Activated B cell treated with CpG ODN at 0.5 μM for 24 hours (primary cell): ENCODE results near the gene RFESD. TPM values are rescaled to one million over a fixed set of nuclear protein-coding genes. Genes with fewer than 3 reads are reported as not detected.

Experiments used
- ATAC-seq: fragments of 200-7000 bp; cut with Tn5 transposase; one replicate; pipeline ENCODE4 v1.10.0; 2021; ENCODE audit warnings: low read depth, mild to moderate bottlenecking, moderate library complexity
- CTCF ChIA-PET: fragments of 350-600 bp; sonication (Branson Sonifier 250); formaldehyde crosslinking; loops from one replicate; lab custom pipeline; 2021; ENCODE audit warnings: antibody characterized with exemption; lab: Charles Lee
- POLR2A ChIA-PET: fragments of 350-600 bp; sonication (Branson Sonifier 250); formaldehyde crosslinking; loops from one replicate; lab custom pipeline; 2021; ENCODE audit warnings: antibody characterized with exemption; lab: Charles Lee
- DNase-seq: peaks from one replicate; pipeline ENCODE4 v3.0.0; 2022
- H3K27ac Mint-ChIP-seq: one replicate; pipeline ENCODE4 v1.8.0; 2020; ENCODE audit warnings: mixed read lengths
- H3K27me3 Mint-ChIP-seq: one replicate; pipeline ENCODE4 v1.8.0; 2021; ENCODE audit warnings: mixed read lengths
- H3K36me3 Mint-ChIP-seq: one replicate; pipeline ENCODE4 v1.8.0; 2021; ENCODE audit warnings: low read depth, mixed read lengths
- H3K4me1 Mint-ChIP-seq: one replicate; pipeline ENCODE4 v1.8.0; 2021; ENCODE audit warnings: mixed read lengths
- H3K4me3 Mint-ChIP-seq: one replicate; pipeline ENCODE4 v1.8.0; 2020; ENCODE audit warnings: mild to moderate bottlenecking, mixed read lengths
- H3K9me3 Mint-ChIP-seq: one replicate; pipeline ENCODE4 v1.8.0; 2020; ENCODE audit warnings: mixed read lengths
- intact Hi-C: fragments of 100-400 bp; cut with micrococcal nuclease; formaldehyde crosslinking; loops from one replicate; pipeline ENCODE4 v1.15.1; 2024
- total RNA-seq: library from RNA; stranded (reverse); gene quantifications from 2 replicates; pipeline ENCODE4 v1.2.3, GENCODE V29; 2022
- TF ChIP-seq, protein P1 (sequence below): fragments of 200-600 bp; IDR thresholded peaks from one replicate; pipeline ENCODE4 v1.8.0; 2022; ENCODE audit warnings: antibody characterized with exemption, mild to moderate bottlenecking

Gene RFESD
- total RNA-seq, 1 donor from 2014 or later, result 1.8 TPM

DNA sequence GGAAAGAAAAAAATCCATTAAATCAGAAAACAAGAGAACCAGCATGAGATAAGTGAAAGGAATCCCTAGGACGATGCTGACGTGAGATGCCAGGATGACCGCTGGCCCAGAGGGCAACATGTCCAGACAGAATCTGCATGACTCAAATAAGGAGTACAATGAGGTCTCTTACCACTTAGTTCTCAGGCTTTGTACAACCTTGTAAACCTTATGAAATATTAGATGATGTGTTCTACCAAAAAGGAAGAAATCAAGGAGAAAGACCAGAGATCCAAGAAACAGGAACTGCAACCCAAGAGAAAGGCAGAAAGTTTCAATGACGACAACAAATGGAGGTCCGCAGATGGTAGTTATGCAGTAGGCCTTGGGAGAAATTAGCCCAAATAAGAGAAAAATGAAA lies 29.5 kb upstream of the RFESD start:
- DNase-seq (no peak), ATAC-seq (no peak)
- peaks cover 20% of the 10 kb centered on the region for H3K4me1 Mint-ChIP-seq
- TF ChIP-seq, protein P1, sequence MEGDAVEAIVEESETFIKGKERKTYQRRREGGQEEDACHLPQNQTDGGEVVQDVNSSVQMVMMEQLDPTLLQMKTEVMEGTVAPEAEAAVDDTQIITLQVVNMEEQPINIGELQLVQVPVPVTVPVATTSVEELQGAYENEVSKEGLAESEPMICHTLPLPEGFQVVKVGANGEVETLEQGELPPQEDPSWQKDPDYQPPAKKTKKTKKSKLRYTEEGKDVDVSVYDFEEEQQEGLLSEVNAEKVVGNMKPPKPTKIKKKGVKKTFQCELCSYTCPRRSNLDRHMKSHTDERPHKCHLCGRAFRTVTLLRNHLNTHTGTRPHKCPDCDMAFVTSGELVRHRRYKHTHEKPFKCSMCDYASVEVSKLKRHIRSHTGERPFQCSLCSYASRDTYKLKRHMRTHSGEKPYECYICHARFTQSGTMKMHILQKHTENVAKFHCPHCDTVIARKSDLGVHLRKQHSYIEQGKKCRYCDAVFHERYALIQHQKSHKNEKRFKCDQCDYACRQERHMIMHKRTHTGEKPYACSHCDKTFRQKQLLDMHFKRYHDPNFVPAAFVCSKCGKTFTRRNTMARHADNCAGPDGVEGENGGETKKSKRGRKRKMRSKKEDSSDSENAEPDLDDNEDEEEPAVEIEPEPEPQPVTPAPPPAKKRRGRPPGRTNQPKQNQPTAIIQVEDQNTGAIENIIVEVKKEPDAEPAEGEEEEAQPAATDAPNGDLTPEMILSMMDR, result no peak
- ChIA-PET CTCF (no interaction called here), POLR2A (no interaction called here)
- intact Hi-C loops, result no loop called here
- H3K27me3 Mint-ChIP-seq, result no peaks in the 10 kb centered on the region
- peaks cover 6% of the 10 kb centered on the region for H3K36me3 Mint-ChIP-seq
- no peak overlapping the region for H3K27ac Mint-ChIP-seq
- no peak overlapping the region for H3K4me3 Mint-ChIP-seq
- H3K9me3 Mint-ChIP-seq, result peaks cover 7% of the 10 kb centered on the region

DNA sequence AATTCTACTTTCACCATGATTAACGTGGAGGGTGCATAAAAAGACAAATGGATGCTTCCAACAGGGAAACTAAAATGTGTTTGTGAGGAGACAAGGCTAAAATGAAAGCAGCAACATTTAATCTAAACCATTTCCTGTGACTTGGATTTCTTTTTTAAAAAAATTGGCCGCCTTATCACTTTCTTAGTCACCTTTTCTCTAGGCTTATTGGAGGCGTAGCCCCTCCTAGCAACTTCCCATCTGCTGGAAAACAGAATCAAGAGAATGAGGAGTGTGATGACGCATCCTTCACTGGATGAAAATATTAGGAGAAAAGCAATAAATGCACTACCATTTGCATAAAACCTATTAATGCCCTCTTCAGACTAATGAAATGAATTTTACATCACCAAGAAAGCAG lies 27.5 kb upstream of the RFESD start:
- H3K4me3 Mint-ChIP-seq, result peak overlapping the region; percentile 88
- TF ChIP-seq, protein P1, result no peak
- ChIA-PET POLR2A (no interaction called here), CTCF (no interaction called here)
- H3K36me3 Mint-ChIP-seq, result no peaks in the 10 kb centered on the region
- no peaks in the 10 kb centered on the region for H3K27me3 Mint-ChIP-seq
- peaks cover 28% of the 10 kb centered on the region for H3K4me1 Mint-ChIP-seq
- no peaks in the 10 kb centered on the region for H3K9me3 Mint-ChIP-seq
- ATAC-seq (no peak), DNase-seq (no peak)
- H3K27ac Mint-ChIP-seq, result no peak overlapping the region
- intact Hi-C loops, result no loop called here

DNA sequence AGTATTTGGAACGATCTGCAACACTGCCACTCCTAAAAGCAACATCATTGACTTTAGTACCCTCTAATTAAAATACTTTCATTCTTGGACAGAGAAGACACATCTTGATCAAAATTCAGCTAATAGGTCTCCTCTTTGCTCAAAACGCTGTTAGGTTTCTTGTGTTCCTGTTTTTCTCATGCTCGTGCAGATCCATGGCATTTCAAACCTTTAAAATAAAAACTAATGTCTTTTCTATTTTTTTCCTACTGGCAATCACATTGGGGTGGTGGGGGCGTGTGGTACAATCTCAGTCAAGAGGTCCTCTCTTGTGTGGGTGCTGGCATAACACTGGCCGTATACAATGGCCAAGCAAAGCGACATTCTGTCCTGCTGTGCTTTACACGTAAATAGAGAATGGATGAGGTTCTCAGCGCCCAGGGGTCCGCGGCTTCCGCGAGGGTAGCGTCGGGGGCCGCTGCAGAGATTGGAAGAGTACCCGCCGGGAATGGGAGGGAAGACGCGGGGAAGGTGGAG lies 27.0 kb upstream of the RFESD start:
- H3K4me3 Mint-ChIP-seq, result peak overlapping the region; percentile 88
- no peaks in the 10 kb centered on the region for H3K9me3 Mint-ChIP-seq
- ATAC-seq (no peak), DNase-seq (peak; percentile 18)
- H3K27me3 Mint-ChIP-seq, result no peaks in the 10 kb centered on the region
- peak overlapping the region; percentile 62 for H3K27ac Mint-ChIP-seq
- POLR2A ChIA-PET, result no interaction called here
- H3K36me3 Mint-ChIP-seq, result no peaks in the 10 kb centered on the region
- intact Hi-C loops, result loop anchor here (1.0 kb wide), 2 partner anchors 27 to 64 kb away; partner anchors contain the start of genes ARSK and RFESD
- CTCF ChIA-PET, result no interaction called here
- peaks cover 28% of the 10 kb centered on the region for H3K4me1 Mint-ChIP-seq
- TF ChIP-seq, protein P1, result no peak

DNA sequence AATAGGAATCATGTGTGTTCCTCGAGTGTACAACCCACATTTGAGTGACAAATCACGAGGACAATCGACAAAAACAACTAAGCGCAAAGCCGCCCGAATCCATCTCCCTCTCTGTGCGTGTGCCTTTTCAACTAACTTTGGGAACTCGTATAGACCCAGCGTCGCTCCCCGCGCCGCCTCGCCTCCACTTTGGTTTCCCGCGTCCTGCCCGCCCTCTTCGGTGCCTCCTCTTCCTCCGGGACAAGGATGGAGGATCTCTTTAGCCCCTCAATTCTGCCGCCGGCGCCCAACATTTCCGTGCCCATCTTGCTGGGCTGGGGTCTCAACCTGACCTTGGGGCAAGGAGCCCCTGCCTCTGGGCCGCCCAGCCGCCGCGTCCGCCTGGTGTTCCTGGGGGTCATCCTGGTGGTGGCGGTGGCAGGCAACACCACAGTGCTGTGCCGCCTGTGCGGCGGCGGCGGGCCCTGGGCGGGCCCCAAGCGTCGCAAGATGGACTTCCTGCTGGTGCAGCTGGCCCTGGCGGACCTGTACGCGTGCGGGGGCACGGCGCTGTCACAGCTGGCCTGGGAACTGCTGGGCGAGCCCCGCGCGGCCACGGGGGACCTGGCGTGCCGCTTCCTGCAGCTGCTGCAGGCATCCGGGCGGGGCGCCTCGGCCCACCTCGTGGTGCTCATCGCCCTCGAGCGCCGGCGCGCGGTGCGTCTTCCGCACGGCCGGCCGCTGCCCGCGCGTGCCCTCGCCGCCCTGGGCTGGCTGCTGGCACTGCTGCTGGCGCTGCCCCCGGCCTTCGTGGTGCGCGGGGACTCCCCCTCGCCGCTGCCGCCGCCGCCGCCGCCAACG lies 26.3 kb upstream of the RFESD start, which contains the start of gene GPR150:
GPR150 (plus strand) TSS at position 58 of the 840 bp plus-strand sequence; CDS start at position 247, 189 bp downstream.
- no peaks in the 10 kb centered on the region for H3K27me3 Mint-ChIP-seq
- H3K36me3 Mint-ChIP-seq, result no peaks in the 10 kb centered on the region
- TF ChIP-seq, protein P1, result no peak
- DNase-seq (peak; percentile 69), ATAC-seq (peak; percentile 80)
- POLR2A ChIA-PET, result interaction anchor here (0.8 to 1.7 kb wide), 4 partner anchors 12 to 1563 kb away, joined by 3 to 7 read pairs (median 4); partner anchors contain the start of genes ARSK and SKIC3
- peaks cover 28% of the 10 kb centered on the region for H3K4me1 Mint-ChIP-seq
- H3K27ac Mint-ChIP-seq, result peak within 1 kb of the TSS; percentile 62
- H3K9me3 Mint-ChIP-seq, result no peaks in the 10 kb centered on the region
- peak within 1 kb of the TSS; percentile 88 for H3K4me3 Mint-ChIP-seq
- intact Hi-C loops, result loop anchor here (1.0 kb wide), 2 partner anchors 26 to 65 kb away; partner anchors contain the start of genes ARSK and RFESD
- CTCF ChIA-PET, result interaction anchor here (1.3 kb wide), 1 partner anchor 65 kb away, joined by 3 read pairs; the partner anchor contains the start of genes ARSK and SKIC3
